Loucy (cell line): ENCODE measurements around the gene THADA.

ENCODE experiments used
- H2AFZ ChIP-seq: fragments of 200-600 bp; sonication (generic); 2 replicates; pipeline ENCODE4 v1.6.0; 2016; ENCODE audit warnings: antibody characterized with exemption, mild to moderate bottlenecking, low read length, moderate library complexity
- H3F3A ChIP-seq: fragments of 200-600 bp; 2 replicates; pipeline ENCODE4 v1.6.0; 2016; ENCODE audit warnings: antibody characterized with exemption, low read depth, mild to moderate bottlenecking
- H3K27me3 ChIP-seq: fragments of 200-600 bp; sonication (generic); 2 replicates; pipeline ENCODE4 v1.6.1; 2014; ENCODE audit warnings: low read length, mild to moderate bottlenecking; ENCODE audit not compliant: insufficient read depth, poor library complexity, severe bottlenecking
- H3K36me3 ChIP-seq: fragments of 200-600 bp; sonication (generic); 2 replicates; pipeline ENCODE4 v1.6.1; 2016; ENCODE audit warnings: low read length; ENCODE audit not compliant: insufficient read depth
- H3K4me1 ChIP-seq: fragments of 200-600 bp; sonication (generic); 2 replicates; pipeline ENCODE4 v1.5.1; 2014; ENCODE audit warnings: low read length, mild to moderate bottlenecking; ENCODE audit not compliant: insufficient read depth, poor library complexity, severe bottlenecking
- H3K4me2 ChIP-seq: fragments of 200-600 bp; sonication (generic); 2 replicates; pipeline ENCODE4 v1.6.0; 2014; ENCODE audit warnings: antibody characterized with exemption, low read length, low read depth, mild to moderate bottlenecking; ENCODE audit not compliant: poor library complexity, severe bottlenecking
- H3K4me3 ChIP-seq: fragments of 200-600 bp; sonication (generic); 2 replicates; pipeline ENCODE4 v1.5.1; 2014; ENCODE audit warnings: low read length, mild to moderate bottlenecking, mixed read lengths; ENCODE audit not compliant: poor library complexity, severe bottlenecking
- H3K79me2 ChIP-seq: fragments of 200-600 bp; sonication (generic); 2 replicates; pipeline ENCODE4 v1.6.1; 2014; ENCODE audit warnings: low read length; ENCODE audit not compliant: insufficient read depth
- H3K9ac ChIP-seq: fragments of 200-600 bp; sonication (generic); 2 replicates; pipeline ENCODE4 v1.6.0; 2014; ENCODE audit warnings: mild to moderate bottlenecking, low read depth, low read length, moderate library complexity; ENCODE audit not compliant: poor library complexity, severe bottlenecking
- H3K9me2 ChIP-seq: fragments of 200-600 bp; sonication (generic); replicated peaks from 2 replicates; pipeline ENCODE4 v1.6.1; 2016; ENCODE audit warnings: low read depth, low read length, mixed read lengths
- H3K9me3 ChIP-seq: fragments of 200-600 bp; sonication (generic); 2 replicates; pipeline ENCODE4 v1.6.1; 2014; ENCODE audit warnings: mild to moderate bottlenecking, antibody characterized with exemption, low read length, low read depth; ENCODE audit not compliant: insufficient read depth
- H4K20me1 ChIP-seq: fragments of 200-600 bp; sonication (generic); 2 replicates; pipeline ENCODE4 v1.6.0; 2014; ENCODE audit warnings: antibody characterized with exemption, low read length, mild to moderate bottlenecking; ENCODE audit not compliant: insufficient read depth, poor library complexity, severe bottlenecking
- EZH2phosphoT487 ChIP-seq: fragments of 200-600 bp; IDR thresholded peaks from 2 replicates; pipeline ENCODE4 v1.6.1; 2018; ENCODE audit warnings: antibody characterized with exemption, mild to moderate bottlenecking, moderate library complexity, borderline replicate concordance
- TF ChIP-seq, protein P1 (sequence below): fragments of 200-600 bp; sonication (generic); conservative IDR thresholded peaks from 2 replicates; pipeline ENCODE4 v1.5.1; 2014; ENCODE audit warnings: mild to moderate bottlenecking, antibody characterized with exemption, low read length

The THADA gene

DNA sequence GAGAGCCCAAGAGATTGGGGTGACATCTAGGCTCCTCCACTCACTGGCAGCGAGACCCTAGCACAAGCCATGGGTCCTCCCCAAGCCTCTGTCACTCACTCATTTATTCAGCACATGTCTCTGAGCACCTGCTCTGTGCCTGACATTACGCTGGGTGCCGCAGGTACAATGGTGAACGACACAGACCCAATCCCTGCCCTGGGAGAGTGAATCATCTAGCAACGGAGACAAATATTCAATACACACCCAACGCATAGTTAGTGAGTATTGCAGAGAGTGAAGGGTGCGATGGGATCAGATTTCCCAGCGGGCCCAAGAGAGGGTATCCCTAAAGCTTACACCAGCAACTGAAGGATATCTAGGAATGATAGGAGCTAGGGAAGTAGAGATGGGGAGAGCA is 414.9 kb downstream of the THADA start:
- Histone ChIP-seq H3K27me3 (no peaks in the 10 kb centered on the region), H3K9me2 (no peaks in the 10 kb centered on the region), H3K4me1 (no peaks in the 10 kb centered on the region), H3F3A (no peaks in the 10 kb centered on the region), H3K4me2 (no peak overlapping the region), H2AFZ (no peak overlapping the region), H3K79me2 (no peaks in the 10 kb centered on the region), H3K9me3 (peaks cover 5% of the 10 kb centered on the region; the same call in 1 of the 2 replicates), H3K36me3 (no peaks in the 10 kb centered on the region), H3K4me3 (no peak overlapping the region), H3K9ac (no peak overlapping the region), H4K20me1 (no peaks in the 10 kb centered on the region)
- no peak for TF ChIP-seq EZH2phosphoT487
- TF ChIP-seq, protein P1, sequence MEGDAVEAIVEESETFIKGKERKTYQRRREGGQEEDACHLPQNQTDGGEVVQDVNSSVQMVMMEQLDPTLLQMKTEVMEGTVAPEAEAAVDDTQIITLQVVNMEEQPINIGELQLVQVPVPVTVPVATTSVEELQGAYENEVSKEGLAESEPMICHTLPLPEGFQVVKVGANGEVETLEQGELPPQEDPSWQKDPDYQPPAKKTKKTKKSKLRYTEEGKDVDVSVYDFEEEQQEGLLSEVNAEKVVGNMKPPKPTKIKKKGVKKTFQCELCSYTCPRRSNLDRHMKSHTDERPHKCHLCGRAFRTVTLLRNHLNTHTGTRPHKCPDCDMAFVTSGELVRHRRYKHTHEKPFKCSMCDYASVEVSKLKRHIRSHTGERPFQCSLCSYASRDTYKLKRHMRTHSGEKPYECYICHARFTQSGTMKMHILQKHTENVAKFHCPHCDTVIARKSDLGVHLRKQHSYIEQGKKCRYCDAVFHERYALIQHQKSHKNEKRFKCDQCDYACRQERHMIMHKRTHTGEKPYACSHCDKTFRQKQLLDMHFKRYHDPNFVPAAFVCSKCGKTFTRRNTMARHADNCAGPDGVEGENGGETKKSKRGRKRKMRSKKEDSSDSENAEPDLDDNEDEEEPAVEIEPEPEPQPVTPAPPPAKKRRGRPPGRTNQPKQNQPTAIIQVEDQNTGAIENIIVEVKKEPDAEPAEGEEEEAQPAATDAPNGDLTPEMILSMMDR, result no peak
